Measurements from ENCODE around the gene VPS16.

DNA sequence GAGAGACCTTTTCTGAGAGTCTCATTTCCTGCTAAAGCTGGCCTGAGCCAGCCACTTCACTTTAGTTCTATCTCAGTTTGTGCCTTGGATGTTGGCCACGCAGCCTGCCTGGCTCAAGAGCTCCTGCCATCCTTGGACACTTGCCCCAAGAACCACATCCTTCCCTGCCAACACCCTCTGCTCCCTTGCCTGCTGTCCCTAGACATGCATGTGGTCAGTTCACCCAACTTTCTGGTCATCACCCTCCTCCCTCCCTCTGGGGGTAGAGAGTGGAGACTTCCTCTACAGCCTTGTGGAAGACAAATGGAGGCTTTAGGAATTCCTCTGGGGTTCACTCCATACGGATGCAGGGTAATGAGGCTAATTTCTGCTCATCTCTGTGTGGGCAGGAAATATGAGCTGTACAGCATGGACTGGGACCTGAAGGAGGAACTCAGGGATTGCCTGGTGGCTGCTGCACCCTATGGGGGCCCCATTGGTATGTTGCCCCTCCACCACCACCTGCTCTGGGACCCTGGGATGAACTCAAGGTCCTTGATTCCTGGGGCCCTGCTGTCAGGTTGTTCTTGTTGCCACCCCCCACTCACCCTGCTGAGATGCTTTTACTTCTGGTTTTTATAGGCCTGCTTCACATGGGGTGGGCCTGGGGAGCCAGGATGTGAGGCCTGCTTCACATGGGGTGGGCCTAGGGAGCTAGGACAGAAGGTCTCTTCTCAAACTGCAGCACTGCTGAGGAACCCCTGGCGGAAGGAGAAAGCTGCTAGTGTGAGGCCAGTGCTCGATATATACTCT is 19.0 kb downstream of the VPS16 start:
- TF ChIP-seq, protein P1, sequence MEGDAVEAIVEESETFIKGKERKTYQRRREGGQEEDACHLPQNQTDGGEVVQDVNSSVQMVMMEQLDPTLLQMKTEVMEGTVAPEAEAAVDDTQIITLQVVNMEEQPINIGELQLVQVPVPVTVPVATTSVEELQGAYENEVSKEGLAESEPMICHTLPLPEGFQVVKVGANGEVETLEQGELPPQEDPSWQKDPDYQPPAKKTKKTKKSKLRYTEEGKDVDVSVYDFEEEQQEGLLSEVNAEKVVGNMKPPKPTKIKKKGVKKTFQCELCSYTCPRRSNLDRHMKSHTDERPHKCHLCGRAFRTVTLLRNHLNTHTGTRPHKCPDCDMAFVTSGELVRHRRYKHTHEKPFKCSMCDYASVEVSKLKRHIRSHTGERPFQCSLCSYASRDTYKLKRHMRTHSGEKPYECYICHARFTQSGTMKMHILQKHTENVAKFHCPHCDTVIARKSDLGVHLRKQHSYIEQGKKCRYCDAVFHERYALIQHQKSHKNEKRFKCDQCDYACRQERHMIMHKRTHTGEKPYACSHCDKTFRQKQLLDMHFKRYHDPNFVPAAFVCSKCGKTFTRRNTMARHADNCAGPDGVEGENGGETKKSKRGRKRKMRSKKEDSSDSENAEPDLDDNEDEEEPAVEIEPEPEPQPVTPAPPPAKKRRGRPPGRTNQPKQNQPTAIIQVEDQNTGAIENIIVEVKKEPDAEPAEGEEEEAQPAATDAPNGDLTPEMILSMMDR (conservative IDR thresholded peaks at IDR 0.05; ENCODE audit: low read depth, low read length): no peak
- TF ChIP-seq EZH2 (IDR thresholded peaks at IDR 0.05; ENCODE audit: low read length, unreplicated experiment): no peak

Measured in PC-3 (cell line).